ENCODE data around the gene EHMT2. TPM values are rescaled to one million over a fixed set of nuclear protein-coding genes. Genes with fewer than 3 reads are reported as not detected.
A peak's percentile ranks its signal among the peaks of the same experiment; 100 is the strongest.

The EHMT2 gene
- total and polyA plus RNA-seq, 2 of the 13 experiments (the other 11 are each of a cell fraction or from before 2014, with no cell fraction given) = 55.2 to 69.2 TPM

GRCh38 chr6:31945507-31946369, 48.2 kb upstream of the EHMT2 start, which contains the start of gene CFB (continued):
- TF ChIP-seq ZKSCAN8 (CRISPR knock-in tag; IDR thresholded peaks at IDR 0.05; ENCODE audit: borderline replicate concordance) = peak; percentile 93
- TF ChIP-seq BATF2 (CRISPR knock-in tag; IDR thresholded peaks at IDR 0.05) = no peak
- no peak for TF ChIP-seq KMT2A (CRISPR knock-in tag; IDR thresholded peaks at IDR 0.05)
- TF ChIP-seq TRAFD1 (CRISPR knock-in tag; IDR thresholded peaks at IDR 0.05; ENCODE audit: borderline replicate concordance) = 0 out of 2 replicates have a peak, but pooled peaks have one; percentile 79
- TF ChIP-seq NFATC3 (CRISPR knock-in tag; IDR thresholded peaks at IDR 0.05) = no peak; the same call in 1 of the 2 replicates
- TF ChIP-seq ZNF784 (CRISPR knock-in tag; IDR thresholded peaks at IDR 0.05; ENCODE audit: borderline replicate concordance) = peak; percentile 57
- TF ChIP-seq ZMAT5 (CRISPR knock-in tag; IDR thresholded peaks at IDR 0.05; ENCODE audit: borderline replicate concordance, low read depth) = no peak
- no peak for TF ChIP-seq RFX5 (IDR thresholded peaks at IDR 0.05; ENCODE audit: low read depth, low read length)
- peak; percentile 88; the same call in 1 of the 2 replicates for TF ChIP-seq ZNF331 (CRISPR knock-in tag; IDR thresholded peaks at IDR 0.05)
- peak; percentile 70; the same call in 1 of the 2 replicates for TF ChIP-seq ATF7-NPFF (CRISPR knock-in tag; IDR thresholded peaks at IDR 0.05; ENCODE audit: low read depth)
- peak; percentile 59 for TF ChIP-seq RBM39 (IDR thresholded peaks at IDR 0.05; ENCODE audit: low read depth, low read length, poor library complexity, severe bottlenecking)
- TF ChIP-seq ZFP36L1 (CRISPR knock-in tag; IDR thresholded peaks at IDR 0.05) = peak; percentile 93; the same call in 1 of the 2 replicates
- no peak for TF ChIP-seq ZNF615 (CRISPR knock-in tag; IDR thresholded peaks at IDR 0.05; ENCODE audit: borderline replicate concordance)
- peak; percentile 45; the same call in 1 of the 2 replicates for TF ChIP-seq BHLHE40 (IDR thresholded peaks at IDR 0.05; ENCODE audit: low read length)
- TF ChIP-seq CBX1 (IDR thresholded peaks at IDR 0.05; ENCODE audit: low read depth) = peak; percentile 67
- peak; percentile 62; the same call in 1 of the 2 replicates for TF ChIP-seq ATF6 (CRISPR knock-in tag; conservative IDR thresholded peaks at IDR 0.05)
- no peak for TF ChIP-seq ETV6 (CRISPR knock-in tag; conservative IDR thresholded peaks at IDR 0.05)
- peak; percentile 66; the same call in 1 of the 2 replicates for TF ChIP-seq ZBTB38 (CRISPR knock-in tag; IDR thresholded peaks at IDR 0.05)
- TF ChIP-seq NONO (IDR thresholded peaks at IDR 0.05) = no peak
- TF ChIP-seq NONO (CRISPR knock-in tag; conservative IDR thresholded peaks at IDR 0.05) = peak; percentile 92

Measured in HepG2 (cell line).